K562 (cell line): ENCODE measurements around the gene WASL. TPM values are rescaled to one million over a fixed set of nuclear protein-coding genes. Genes with fewer than 3 reads are reported as not detected.

Experiments
- ARID1B ChIP-seq: fragments of 450-650 bp; IDR thresholded peaks from 2 replicates; pipeline ENCODE4 v1.6.1; 2016; ENCODE audit warnings: antibody characterized with exemption, mild to moderate bottlenecking, inconsistent platforms
- BRD9 ChIP-seq: fragments of 450-650 bp; IDR thresholded peaks from 2 replicates; pipeline ENCODE4 v1.6.1; 2018; ENCODE audit warnings: low read depth; ENCODE audit not compliant: partially characterized antibody
- CREB3 ChIP-seq: fragments of 450-650 bp; conservative IDR thresholded peaks from 2 replicates; pipeline ENCODE4 v1.6.1; 2016; ENCODE audit warnings: missing genetic modification characterization, low read depth, mild to moderate bottlenecking, missing compliant biosample characterization, moderate library complexity
- DPF2 ChIP-seq: fragments of 450-650 bp; IDR thresholded peaks from 2 replicates; pipeline ENCODE4 v1.6.1; 2016
- HDAC2 ChIP-seq: fragments of 450-650 bp; IDR thresholded peaks from 2 replicates; pipeline ENCODE4 v1.6.1; 2016; ENCODE audit warnings: mild to moderate bottlenecking
- NCOA1 ChIP-seq: fragments of 450-650 bp; IDR thresholded peaks from 2 replicates; pipeline ENCODE4 v1.6.1; 2016; ENCODE audit warnings: low read depth
- NCOA4 ChIP-seq: fragments of 450-650 bp; IDR thresholded peaks from 2 replicates; pipeline ENCODE4 v1.6.1; 2018; ENCODE audit warnings: mild to moderate bottlenecking; ENCODE audit not compliant: partially characterized antibody
- RBM34 ChIP-seq: fragments of 200-400 bp; formaldehyde crosslinking; IDR thresholded peaks from 2 replicates; pipeline ENCODE4 v1.6.1; 2018; ENCODE audit warnings: low read length, borderline replicate concordance; ENCODE audit not compliant: insufficient read depth
- SRSF3 ChIP-seq: fragments of 200-400 bp; formaldehyde crosslinking; IDR thresholded peaks from 2 replicates; pipeline ENCODE4 v1.6.1; 2016; ENCODE audit warnings: mild to moderate bottlenecking, low read length, moderate library complexity; ENCODE audit not compliant: insufficient read depth
- ZNF239 ChIP-seq: fragments of 250-450 bp; sonication (Bioruptor Pico); IDR thresholded peaks from 2 replicates; pipeline ENCODE4 v1.4.0; 2020; ENCODE audit warnings: mild to moderate bottlenecking
- ZNF431 ChIP-seq: sonication (generic); formaldehyde crosslinking; IDR thresholded peaks from 2 replicates; pipeline ENCODE4 v1.8.0; 2022; ENCODE audit warnings: mild to moderate bottlenecking, missing genetic modification reagents
- ZNF561 ChIP-seq: fragments of 450-650 bp; formaldehyde crosslinking; conservative IDR thresholded peaks from 2 replicates; pipeline ENCODE4 v1.4.0; 2020; ENCODE audit warnings: mild to moderate bottlenecking, moderate library complexity
- polyA plus RNA-seq, 8 experiments: library from polyadenylated mRNA; depleted of rRNA in 4 of 8; stranded (reverse) in 5 of 8; unstranded in 3 of 8; fragments of >200 nt; fragmentation: Nextera tagmentation in 2 of 8; fragmentation: Illumina TruSeq in 1 of 8; extraction: Ambion mirVana in 2 of 8; extraction: Trizol in 1 of 8; gene quantifications; 2 replicates each; pipeline versions ENCODE4 v1.2.1 to v1.2.3, GENCODE V29; 2011 to 2014; ENCODE audit warnings: inconsistent platforms in 1 of 8, missing spikeins in 1 of 8
- total RNA-seq, 7 experiments: library from RNA; depleted of rRNA in 6 of 7; stranded (reverse); fragments of >200 nt in 6 of 7; fragmentation: Illumina TruSeq in 2 of 7; extraction: Trizol in 2 of 7; gene quantifications; 2 replicates each; pipeline versions ENCODE4 v1.2.1 to v1.2.3, GENCODE V29; 2011 to 2021; ENCODE audit warnings: low replicate concordance in 1 of 7
- TF ChIP-seq, protein P1 (sequence below), 2 experiments: fragments of 450-650 bp in 1 of 2; sonication (generic) in 1 of 2; formaldehyde crosslinking in 1 of 2; IDR thresholded peaks; 2 replicates each; pipeline versions ENCODE4 v1.7.1 to v1.9.0; 2016 to 2022; ENCODE audit warnings: inconsistent platforms in 1 of 2, mild to moderate bottlenecking in 1 of 2, missing genetic modification reagents in 1 of 2
- TF ChIP-seq, protein P2 (sequence below): fragments of 450-650 bp; IDR thresholded peaks from 2 replicates; pipeline ENCODE4 v1.6.1; 2016
- TF ChIP-seq, protein P3 (sequence below): fragments of 450-650 bp; IDR thresholded peaks from 2 replicates; pipeline ENCODE4 v1.6.1; 2016; ENCODE audit warnings: mild to moderate bottlenecking

The WASL gene
- total and polyA plus RNA-seq, 9 of the 15 experiments (the other 6 are each of a cell fraction or from before 2014, with no cell fraction given) = 3.2 to 13.9 (median 8.3) TPM

DNA sequence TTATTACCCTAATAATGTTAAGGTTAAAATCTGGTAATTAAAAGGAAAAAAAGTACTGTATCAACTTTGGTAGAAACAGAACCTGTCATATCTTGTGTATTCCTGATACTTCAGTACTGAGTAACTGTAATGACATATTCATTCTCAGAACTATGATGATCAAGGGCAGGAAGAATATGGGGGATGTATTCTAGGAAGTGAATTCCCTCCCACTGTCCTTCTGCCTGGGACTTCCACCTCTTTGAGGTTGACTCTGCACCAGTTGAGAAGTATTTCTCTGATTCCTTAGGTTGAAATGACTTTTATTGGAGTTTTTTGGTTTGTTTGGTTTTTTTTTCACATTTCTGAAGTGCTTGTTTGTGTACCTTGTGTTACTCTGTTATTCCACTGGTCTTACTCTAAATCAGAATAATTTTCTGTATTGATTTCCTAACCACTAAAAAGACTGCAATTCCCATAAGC lies 36.9 kb downstream of the WASL start (continued):
- TF ChIP-seq, protein P1, sequence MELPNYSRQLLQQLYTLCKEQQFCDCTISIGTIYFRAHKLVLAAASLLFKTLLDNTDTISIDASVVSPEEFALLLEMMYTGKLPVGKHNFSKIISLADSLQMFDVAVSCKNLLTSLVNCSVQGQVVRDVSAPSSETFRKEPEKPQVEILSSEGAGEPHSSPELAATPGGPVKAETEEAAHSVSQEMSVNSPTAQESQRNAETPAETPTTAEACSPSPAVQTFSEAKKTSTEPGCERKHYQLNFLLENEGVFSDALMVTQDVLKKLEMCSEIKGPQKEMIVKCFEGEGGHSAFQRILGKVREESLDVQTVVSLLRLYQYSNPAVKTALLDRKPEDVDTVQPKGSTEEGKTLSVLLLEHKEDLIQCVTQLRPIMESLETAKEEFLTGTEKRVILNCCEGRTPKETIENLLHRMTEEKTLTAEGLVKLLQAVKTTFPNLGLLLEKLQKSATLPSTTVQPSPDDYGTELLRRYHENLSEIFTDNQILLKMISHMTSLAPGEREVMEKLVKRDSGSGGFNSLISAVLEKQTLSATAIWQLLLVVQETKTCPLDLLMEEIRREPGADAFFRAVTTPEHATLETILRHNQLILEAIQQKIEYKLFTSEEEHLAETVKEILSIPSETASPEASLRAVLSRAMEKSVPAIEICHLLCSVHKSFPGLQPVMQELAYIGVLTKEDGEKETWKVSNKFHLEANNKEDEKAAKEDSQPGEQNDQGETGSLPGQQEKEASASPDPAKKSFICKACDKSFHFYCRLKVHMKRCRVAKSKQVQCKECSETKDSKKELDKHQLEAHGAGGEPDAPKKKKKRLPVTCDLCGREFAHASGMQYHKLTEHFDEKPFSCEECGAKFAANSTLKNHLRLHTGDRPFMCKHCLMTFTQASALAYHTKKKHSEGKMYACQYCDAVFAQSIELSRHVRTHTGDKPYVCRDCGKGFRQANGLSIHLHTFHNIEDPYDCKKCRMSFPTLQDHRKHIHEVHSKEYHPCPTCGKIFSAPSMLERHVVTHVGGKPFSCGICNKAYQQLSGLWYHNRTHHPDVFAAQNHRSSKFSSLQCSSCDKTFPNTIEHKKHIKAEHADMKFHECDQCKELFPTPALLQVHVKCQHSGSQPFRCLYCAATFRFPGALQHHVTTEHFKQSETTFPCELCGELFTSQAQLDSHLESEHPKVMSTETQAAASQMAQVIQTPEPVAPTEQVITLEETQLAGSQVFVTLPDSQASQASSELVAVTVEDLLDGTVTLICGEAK (IDR thresholded peaks at IDR 0.05) = 0 out of 2 replicates have a peak, but pooled peaks have one; percentile 13
- TF ChIP-seq, protein P1 (CRISPR knock-in tag; IDR thresholded peaks at IDR 0.05) = no peak
- TF ChIP-seq, protein P2, sequence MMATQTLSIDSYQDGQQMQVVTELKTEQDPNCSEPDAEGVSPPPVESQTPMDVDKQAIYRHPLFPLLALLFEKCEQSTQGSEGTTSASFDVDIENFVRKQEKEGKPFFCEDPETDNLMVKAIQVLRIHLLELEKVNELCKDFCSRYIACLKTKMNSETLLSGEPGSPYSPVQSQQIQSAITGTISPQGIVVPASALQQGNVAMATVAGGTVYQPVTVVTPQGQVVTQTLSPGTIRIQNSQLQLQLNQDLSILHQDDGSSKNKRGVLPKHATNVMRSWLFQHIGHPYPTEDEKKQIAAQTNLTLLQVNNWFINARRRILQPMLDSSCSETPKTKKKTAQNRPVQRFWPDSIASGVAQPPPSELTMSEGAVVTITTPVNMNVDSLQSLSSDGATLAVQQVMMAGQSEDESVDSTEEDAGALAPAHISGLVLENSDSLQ = peak; percentile 52; the same call in 1 of the 2 replicates
- TF ChIP-seq NCOA1 = 0 out of 2 replicates have a peak, but pooled peaks have one; percentile 30
- TF ChIP-seq, protein P3, sequence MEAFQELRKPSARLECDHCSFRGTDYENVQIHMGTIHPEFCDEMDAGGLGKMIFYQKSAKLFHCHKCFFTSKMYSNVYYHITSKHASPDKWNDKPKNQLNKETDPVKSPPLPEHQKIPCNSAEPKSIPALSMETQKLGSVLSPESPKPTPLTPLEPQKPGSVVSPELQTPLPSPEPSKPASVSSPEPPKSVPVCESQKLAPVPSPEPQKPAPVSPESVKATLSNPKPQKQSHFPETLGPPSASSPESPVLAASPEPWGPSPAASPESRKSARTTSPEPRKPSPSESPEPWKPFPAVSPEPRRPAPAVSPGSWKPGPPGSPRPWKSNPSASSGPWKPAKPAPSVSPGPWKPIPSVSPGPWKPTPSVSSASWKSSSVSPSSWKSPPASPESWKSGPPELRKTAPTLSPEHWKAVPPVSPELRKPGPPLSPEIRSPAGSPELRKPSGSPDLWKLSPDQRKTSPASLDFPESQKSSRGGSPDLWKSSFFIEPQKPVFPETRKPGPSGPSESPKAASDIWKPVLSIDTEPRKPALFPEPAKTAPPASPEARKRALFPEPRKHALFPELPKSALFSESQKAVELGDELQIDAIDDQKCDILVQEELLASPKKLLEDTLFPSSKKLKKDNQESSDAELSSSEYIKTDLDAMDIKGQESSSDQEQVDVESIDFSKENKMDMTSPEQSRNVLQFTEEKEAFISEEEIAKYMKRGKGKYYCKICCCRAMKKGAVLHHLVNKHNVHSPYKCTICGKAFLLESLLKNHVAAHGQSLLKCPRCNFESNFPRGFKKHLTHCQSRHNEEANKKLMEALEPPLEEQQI = 0 out of 2 replicates have a peak, but pooled peaks have one; percentile 19
- no peak for TF ChIP-seq RBM34
- TF ChIP-seq SRSF3 = no peak
- TF ChIP-seq HDAC2 = 0 out of 2 replicates have a peak, but pooled peaks have one; percentile 44
- TF ChIP-seq ARID1B = peak; percentile 79
- no peak for TF ChIP-seq ZNF561 (CRISPR knock-in tag)
- no peak for TF ChIP-seq CREB3 (tag)
- peak; percentile 18 for TF ChIP-seq NCOA4
- TF ChIP-seq DPF2 = peak; percentile 68
- TF ChIP-seq BRD9 = peak; percentile 54
- TF ChIP-seq ZNF431 (CRISPR knock-in tag) = no peak
- TF ChIP-seq ZNF239 (CRISPR knock-in tag) = no peak
